KOPT-K1 (cell line): ENCODE data around the gene DHX35.

ENCODE experiments used
- H3K27ac ChIP-seq: fragments of 200-600 bp; sonication (generic); 2 replicates; pipeline ENCODE4 v1.5.1; 2016; ENCODE audit warnings: antibody characterized with exemption, mild to moderate bottlenecking, low read depth, low read length; ENCODE audit not compliant: poor library complexity, severe bottlenecking
- H3K36me3 ChIP-seq: fragments of 200-600 bp; sonication (generic); 2 replicates; pipeline ENCODE4 v1.5.1; 2017; ENCODE audit warnings: antibody characterized with exemption, mild to moderate bottlenecking, low read length, moderate library complexity; ENCODE audit not compliant: insufficient read depth
- H3K9me3 ChIP-seq: fragments of 200-600 bp; sonication (generic); 2 replicates; pipeline ENCODE4 v1.5.1; 2017; ENCODE audit warnings: antibody characterized with exemption, low read length, mild to moderate bottlenecking; ENCODE audit not compliant: insufficient read depth, poor library complexity, severe bottlenecking

The DHX35 gene

DNA sequence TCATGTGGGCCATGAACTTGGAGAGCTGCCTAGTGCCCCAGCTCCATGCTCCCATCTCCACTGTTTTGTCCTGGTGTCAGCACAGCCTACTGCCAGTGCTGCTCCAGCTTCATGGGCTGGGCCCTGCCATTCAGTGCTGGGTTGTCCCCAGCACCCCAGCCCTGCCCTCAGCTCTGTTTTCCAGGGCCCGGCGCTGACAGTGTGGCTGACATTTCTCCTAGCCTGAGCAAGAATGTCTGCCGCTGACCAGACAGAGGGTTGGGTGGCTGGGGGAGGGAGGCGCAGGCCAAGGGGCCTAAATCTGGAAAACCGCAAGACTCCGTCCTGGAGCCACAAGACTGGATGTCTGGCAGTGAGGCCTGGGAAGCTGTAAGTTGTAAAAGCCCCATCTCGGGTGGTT is 78.9 kb downstream of the DHX35 start:
- Histone ChIP-seq H3K36me3 (peaks cover 72% of the 10 kb centered on the region), H3K27ac (no peak overlapping the region), H3K9me3 (no peaks in the 10 kb centered on the region)

DNA sequence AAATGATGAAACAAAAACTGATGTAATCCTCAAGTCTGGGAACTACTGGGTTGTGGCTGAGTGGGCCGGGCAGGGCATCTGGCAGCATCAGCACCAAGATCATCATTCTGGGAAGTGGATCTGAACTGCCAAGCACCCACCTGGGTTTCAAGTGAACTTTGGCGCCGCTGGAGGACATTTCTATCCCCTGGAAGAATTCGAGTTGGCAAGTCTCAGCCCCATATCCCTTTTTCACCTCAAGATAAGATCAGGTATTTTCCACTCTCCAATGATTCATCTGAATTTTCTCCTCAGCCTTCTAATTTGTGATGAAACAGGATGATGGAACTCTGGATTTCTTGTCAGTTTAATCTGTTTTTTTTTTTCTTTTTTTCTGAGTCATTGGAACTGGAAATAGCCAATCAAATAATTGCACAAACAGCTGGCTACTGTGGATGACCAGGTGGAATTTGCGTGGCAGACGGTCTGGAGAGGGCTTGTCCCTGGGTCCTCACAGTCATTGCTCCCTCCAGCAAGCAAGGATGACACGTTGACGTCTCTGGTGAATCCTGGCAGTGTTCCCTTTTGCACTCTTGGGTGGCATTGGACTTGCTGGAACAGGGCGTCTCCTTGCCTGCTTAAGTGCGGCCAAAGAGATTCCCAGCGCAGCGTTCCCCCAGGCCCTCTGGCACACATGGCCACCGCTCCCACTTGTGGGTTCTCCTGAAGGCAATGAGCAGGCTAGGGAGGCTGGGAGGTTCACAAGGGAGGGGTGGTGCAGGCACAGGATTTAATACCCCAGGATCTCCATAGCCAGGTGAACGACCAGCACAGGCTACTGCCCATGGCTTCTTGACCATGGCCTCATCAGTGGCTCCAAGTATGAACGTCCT is 80.4 kb downstream of the DHX35 start:
- Histone ChIP-seq H3K9me3 (no peaks in the 10 kb centered on the region), H3K27ac (no peak overlapping the region), H3K36me3 (peaks cover 57% of the 10 kb centered on the region)

DNA sequence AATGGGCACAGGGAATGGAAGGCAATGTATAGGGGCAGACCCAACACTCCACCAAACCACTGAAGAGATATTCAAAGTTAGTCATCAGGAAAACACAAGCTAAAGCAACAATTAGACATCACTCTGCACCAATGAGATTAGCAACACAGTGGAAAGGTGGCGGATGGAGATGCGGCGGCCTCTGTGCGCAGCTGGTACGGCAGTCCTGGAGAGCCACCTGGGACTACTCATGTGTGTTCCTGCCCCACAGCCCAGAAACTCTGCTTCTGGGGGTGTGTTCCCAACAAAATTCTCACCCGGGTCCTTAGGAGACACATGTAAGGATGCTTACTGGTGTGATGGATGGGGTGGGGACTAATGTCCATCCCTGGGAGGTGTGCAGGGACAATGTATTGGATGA is 82.4 kb downstream of the DHX35 start:
- Histone ChIP-seq H3K9me3 (no peaks in the 10 kb centered on the region), H3K36me3 (peaks cover 38% of the 10 kb centered on the region), H3K27ac (no peak overlapping the region)

DNA sequence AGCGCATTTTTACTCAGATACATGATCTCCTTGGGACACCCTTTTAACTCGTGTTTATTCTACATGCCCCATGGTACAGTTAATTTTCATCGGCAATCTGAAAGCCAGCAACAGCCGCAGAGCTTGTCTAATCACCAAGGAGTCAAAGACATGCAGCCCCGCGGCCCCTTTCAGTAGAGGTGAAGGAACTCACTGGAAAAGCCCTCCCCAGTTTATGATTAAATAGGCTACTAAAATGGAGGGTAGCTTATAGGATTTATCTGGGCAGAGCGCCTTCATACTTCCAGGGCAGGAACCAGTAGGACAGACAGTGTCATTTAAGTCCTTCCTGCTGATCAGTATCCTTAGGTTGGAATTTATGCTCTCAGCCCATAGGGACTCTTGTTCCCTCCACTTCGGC is 83.5 kb downstream of the DHX35 start:
- no peaks in the 10 kb centered on the region for H3K9me3 ChIP-seq
- H3K36me3 ChIP-seq: peaks cover 27% of the 10 kb centered on the region
- no peak overlapping the region for H3K27ac ChIP-seq

DNA sequence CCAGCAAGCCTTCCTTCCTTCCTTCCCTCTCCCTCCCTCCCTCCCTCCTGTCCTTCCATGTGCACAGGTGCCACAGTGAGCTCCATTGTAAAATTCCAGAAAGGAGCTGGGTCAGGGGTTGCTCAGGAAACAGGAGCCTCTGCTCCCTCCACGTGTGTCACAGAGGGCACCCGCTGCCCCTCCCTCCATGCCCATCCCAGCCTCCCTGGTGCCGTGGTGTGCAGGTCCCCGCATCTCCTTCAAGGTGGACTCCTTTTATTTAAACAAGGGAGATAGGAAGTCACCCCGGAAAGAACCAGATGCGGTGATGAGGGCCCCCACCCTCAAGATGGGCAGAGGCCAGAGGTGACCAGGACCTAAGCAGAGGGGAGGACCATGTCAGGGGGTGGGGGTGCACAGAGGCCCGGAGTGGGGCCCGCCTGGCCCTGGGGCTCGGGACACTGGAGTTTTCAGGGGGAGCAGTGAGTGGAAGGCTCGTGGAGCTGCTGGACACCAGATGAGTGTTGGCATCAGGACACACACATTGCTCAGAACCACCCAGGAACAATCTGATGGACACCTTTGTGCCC is 85.4 kb downstream of the DHX35 start:
- no peaks in the 10 kb centered on the region for H3K9me3 ChIP-seq
- peaks cover 11% of the 10 kb centered on the region for H3K36me3 ChIP-seq
- no peak overlapping the region for H3K27ac ChIP-seq

DNA sequence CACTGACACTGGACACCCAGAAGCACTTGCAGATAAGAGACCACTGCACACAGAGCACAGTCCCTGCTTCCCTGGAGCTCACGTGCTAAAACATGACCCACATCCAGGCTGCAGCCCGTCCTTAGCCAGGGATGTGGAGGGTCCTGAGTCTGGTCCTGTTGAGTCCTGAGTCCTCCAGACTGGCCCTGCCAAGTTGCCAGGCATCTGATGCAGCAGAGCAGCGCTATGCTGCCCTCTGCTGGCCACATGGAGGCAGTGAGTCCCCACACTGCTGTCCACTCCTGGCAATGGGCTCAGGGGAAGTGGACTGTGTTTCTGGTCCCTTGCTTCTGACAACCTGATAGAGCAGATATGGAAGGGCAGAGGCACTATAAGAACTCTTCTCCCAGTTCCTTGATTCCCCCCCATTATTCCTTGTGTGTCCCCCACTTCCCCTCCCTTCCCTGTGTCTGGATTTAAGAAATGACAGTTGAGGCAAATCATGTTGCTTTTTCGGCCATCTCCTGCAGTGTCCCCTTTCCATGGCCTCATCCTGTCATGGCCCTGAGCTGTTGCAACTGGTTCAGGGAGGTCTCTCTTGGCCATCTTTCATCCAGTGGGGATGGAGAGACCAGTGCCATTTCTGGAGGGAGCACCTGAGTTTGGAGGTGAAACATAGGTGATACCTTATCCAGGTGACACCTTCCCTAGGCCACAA is 86.0 kb downstream of the DHX35 start:
- Histone ChIP-seq H3K36me3 (peaks cover 4% of the 10 kb centered on the region; the same call in 1 of the 2 replicates), H3K27ac (no peak overlapping the region), H3K9me3 (no peaks in the 10 kb centered on the region)

DNA sequence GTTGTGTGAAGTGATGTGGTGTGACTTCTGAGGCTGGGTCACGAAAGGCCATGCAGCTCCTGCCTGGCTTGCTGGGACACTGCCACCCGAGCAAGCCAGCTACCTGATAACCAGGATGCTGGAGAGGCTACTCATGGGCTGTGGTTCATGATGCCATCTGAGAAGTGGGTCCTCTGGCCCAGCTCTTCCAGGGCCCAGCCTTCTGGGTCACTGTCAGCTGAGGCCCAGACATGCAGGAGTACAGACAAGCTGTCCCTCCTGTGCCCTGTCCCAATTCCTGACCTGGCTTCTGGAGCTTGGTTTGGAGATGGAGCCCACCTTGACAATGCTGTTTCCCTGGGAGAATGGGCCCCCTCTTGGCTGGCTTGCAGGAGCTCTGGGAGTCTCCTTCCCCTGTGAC is 87.0 kb downstream of the DHX35 start:
- no peaks in the 10 kb centered on the region for H3K9me3 ChIP-seq
- no peak overlapping the region for H3K27ac ChIP-seq
- no peaks in the 10 kb centered on the region for H3K36me3 ChIP-seq

DNA sequence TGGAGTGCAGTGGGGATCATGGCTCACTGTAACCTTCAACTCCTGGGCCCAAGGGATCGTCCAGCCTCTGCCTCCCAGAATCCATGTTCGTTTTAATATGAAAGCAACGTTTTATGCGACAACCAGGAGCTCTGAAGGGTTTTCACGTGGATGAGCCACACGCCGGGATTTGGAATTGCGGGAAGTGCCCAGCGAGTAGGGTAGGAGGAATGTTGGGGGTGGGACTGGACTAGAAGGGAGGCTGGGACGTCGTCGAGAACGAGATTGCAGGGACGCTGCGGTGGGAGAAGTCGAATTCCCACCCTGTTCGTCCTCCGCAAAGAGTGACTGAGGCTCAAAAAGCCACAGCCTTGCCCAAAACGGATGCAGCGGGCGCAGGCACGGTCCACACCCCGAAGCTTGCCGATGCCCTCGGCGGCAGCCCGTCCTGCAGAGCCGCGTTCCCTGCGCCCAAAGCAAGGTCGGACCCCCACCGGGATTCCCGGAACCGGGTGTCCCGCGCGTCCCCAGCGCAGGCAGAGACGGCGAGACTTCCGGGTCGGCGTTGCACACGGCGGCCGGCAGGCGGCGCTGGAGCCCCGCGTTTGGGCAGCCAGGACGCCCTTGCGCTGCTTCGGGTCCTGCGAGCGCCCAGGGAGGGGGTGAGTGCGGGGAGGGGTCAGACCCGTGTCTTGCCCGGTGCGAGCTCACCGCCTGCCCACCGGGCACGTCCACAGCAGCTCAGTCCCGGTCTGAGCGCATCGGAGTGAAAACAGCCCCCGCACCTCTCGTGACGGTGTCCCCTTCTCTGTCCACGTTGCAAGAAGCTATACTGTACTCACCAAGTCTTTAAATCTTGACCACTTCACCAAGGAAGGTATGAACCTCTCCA is 87.8 kb downstream of the DHX35 start:
- H3K36me3 ChIP-seq: no peaks in the 10 kb centered on the region
- peak overlapping the region; percentile 52 for H3K27ac ChIP-seq
- H3K9me3 ChIP-seq: no peaks in the 10 kb centered on the region

DNA sequence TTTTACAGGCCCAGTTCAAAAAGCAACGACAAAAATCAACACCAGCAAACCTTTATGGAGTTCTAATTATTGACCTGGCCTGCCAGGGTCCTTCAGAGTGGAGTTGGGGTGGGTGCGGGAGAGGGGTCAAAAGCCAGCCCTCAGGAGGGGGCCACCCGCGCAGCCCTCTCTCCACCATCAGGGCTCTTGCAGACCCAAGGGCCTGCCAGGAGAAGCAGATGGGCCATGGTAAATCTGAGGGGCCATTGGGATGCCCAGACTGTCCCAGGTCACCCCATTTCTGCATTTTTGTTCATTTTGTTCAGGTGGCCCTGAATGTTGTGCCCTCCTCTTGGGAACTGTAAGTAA is 88.4 kb downstream of the DHX35 start:
- Histone ChIP-seq H3K9me3 (no peaks in the 10 kb centered on the region), H3K36me3 (no peaks in the 10 kb centered on the region), H3K27ac (no peak overlapping the region)

DNA sequence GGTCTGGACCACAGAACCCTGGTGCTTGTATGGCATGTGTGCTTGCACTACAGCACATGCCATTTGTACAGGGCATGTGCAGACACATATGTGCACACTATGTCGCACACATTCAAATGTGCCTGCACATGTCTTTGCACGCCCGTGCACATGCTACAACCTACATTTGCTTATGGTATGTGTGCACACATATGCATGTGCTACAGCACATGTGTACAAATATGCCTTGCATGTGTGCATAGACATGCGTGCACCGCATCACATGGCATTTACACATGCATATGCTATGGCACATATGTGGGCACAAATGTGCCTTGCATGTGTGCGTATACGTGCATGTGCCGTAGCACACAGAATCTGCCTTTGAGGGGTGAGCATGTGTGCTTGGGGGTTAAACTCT is 90.5 kb downstream of the DHX35 start:
- H3K9me3 ChIP-seq: no peaks in the 10 kb centered on the region
- H3K36me3 ChIP-seq: no peaks in the 10 kb centered on the region
- no peak overlapping the region for H3K27ac ChIP-seq

DNA sequence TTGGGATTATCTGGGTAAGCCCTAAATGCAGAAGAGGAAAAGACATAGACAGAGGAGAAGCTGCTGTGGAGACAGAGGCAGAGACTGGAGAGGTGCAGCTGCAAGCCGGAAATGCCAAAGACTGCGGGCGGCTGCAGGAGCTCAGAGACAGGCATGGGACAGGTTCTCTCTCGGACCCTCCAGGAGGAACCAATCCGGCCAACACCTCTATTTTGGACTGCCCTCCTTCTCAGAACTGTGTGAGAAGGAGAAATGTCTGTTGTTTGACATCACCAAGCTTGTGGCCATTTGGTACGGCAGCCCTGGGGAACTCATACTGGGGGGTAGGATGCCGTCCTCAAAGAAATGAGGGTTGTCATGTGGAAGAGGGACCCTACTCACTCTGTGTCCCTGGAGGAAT is 95.0 kb downstream of the DHX35 start:
- H3K9me3 ChIP-seq: no peaks in the 10 kb centered on the region
- no peaks in the 10 kb centered on the region for H3K36me3 ChIP-seq

DNA sequence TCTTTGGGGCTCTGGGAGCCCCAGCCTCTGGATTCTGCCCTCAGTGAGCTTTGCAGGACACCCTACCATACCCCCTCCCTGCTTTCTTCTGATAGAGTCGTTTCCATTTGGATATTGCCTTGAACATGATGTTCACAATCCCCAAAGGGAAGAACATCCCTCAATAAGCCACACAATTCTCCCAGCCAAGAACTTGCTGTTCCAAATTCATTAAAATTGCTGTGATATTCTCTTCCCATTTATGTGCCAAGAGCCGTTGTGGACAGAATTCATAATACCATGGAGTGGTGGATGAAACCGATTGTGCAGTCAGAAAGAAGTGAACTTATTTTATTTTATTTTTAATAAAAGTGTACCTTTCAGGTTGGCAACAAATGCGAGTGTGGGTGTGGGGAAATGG is 95.8 kb downstream of the DHX35 start:
- no peaks in the 10 kb centered on the region for H3K36me3 ChIP-seq
- no peaks in the 10 kb centered on the region for H3K9me3 ChIP-seq
- no peak overlapping the region for H3K27ac ChIP-seq

More for the DNA sequence above, 95.0 kb downstream of the DHX35 start:
- H3K27ac ChIP-seq: no peak overlapping the region

DNA sequence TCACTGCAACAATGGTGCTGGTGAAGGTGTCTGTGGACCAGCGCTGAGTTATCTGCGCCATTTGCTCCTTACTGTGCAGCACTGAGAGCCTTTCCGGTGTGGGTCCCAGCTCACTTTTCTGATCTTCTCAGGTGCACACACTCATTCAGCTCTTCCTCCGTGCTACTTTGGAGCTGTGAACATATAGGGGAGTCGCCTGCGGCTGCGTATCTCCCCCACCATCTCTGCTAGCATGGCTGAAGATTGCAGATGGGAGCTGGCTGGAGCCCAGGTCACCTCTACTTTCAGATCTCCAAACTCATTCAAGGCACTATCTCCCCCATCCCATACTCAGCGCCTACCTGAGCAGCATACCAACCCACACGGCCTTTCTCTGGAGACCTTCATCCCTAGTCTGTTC is 96.9 kb downstream of the DHX35 start:
- no peaks in the 10 kb centered on the region for H3K9me3 ChIP-seq
- no peak overlapping the region for H3K27ac ChIP-seq
- H3K36me3 ChIP-seq: no peaks in the 10 kb centered on the region

DNA sequence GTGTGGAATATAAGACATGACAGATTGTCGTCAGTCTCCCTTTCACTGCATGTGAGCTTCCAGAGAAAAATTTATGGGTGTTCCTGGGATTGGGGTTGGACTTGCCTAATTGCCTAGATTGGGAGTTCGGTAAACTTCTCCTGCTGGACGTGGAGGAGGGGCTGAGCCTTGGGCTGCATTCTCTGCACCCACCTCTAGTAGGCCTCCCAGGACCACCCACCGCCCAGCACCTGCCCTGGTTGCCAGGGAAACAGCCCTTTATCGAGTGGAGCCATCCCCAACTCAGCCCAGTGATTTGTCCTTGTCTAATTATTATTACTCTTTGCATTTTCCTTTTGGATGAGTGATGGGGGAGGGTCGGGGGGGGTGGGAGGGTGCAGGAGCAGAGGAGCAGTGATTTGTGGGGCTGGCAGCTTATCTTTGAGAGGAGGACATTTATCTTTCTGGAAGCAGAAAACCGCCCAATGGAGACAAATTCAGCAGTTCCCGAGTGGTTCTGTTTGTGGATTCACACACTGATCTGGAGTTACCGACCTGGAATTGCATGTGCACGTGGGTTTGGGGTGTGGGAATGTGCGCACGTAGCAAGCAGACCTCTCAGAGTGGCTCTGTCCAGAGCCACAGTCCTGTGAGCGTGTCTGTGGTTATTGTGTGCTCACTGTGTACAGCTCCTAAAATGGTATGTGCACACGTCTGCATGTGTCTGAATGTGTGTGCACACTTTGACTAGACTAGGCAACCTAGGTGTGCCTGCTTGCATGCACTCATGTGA is 104.5 kb downstream of the DHX35 start:
- no peak overlapping the region for H3K27ac ChIP-seq
- H3K36me3 ChIP-seq: no peaks in the 10 kb centered on the region
- peaks cover 9% of the 10 kb centered on the region for H3K9me3 ChIP-seq
